NCI-H1694 treated with DMSO at 0.1 percent for 48 hours (cell line): Measurements from ENCODE around the gene CCSAP.
A peak's percentile ranks its signal among the peaks of the same experiment; 100 is the strongest.
"Not testable (repeated sequence)": the region's sequence is repeated elsewhere in the genome, so short reads cannot be mapped to it uniquely, and the experiment has no call there.

Experiments
- DNase-seq: peaks from one replicate; lab custom pipeline; 2025; lab: John Stamatoyannopoulos, UW

CCSAP gene

GRCh38 chr1:229342656-229343569 lies at the start of gene CCSAP:
TSS of gene CCSAP (minus strand) at chr1:229343047. CDS start at chr1:229342465, 582 bp downstream.
- peak; percentile 64 for DNase-seq

GRCh38 chr1:229390130-229390529 lies 47.3 kb upstream of the CCSAP start:
- no peak for DNase-seq

- no peak for DNase-seq
These were observed 46.2 kb upstream of the CCSAP start for GRCh38 chr1:229388897-229389580.

GRCh38 chr1:229385853-229386456 lies 43.1 kb upstream of the CCSAP start:
- no peak for DNase-seq

- no peak for DNase-seq
These were observed 42.0 kb upstream of the CCSAP start for GRCh38 chr1:229384822-229385221.

- DNase-seq, result no peak
These were observed 41.1 kb upstream of the CCSAP start for GRCh38 chr1:229383961-229384360.

- no peak for DNase-seq
These were observed 40.3 kb upstream of the CCSAP start for GRCh38 chr1:229383188-229383587.

- DNase-seq, result no peak
These were observed 38.4 kb upstream of the CCSAP start for GRCh38 chr1:229381234-229381633.

- peak; percentile 4 for DNase-seq
These were observed 37.8 kb upstream of the CCSAP start for GRCh38 chr1:229380536-229381160.

- DNase-seq, result no peak
These were observed 37.0 kb upstream of the CCSAP start for GRCh38 chr1:229379846-229380245.

- no peak for DNase-seq
These were observed 35.9 kb upstream of the CCSAP start for GRCh38 chr1:229378586-229379367.

GRCh38 chr1:229378035-229378434 lies 35.2 kb upstream of the CCSAP start:
- not testable (repeated sequence) for DNase-seq

GRCh38 chr1:229377429-229377828 lies 34.6 kb upstream of the CCSAP start:
- no peak for DNase-seq

GRCh38 chr1:229376521-229376920 lies 33.7 kb upstream of the CCSAP start:
- no peak for DNase-seq

GRCh38 chr1:229374485-229374884 lies 31.6 kb upstream of the CCSAP start:
- no peak for DNase-seq

- DNase-seq, result no peak
These were observed 30.5 kb upstream of the CCSAP start for GRCh38 chr1:229373395-229373794.

- no peak for DNase-seq
These were observed 29.4 kb upstream of the CCSAP start for GRCh38 chr1:229372251-229372650.

GRCh38 chr1:229371624-229372023 lies 28.8 kb upstream of the CCSAP start:
- DNase-seq, result no peak

- peak; percentile 79 for DNase-seq
These were observed 27.8 kb upstream of the CCSAP start for GRCh38 chr1:229370601-229371021.

- no peak for DNase-seq
These were observed 25.5 kb upstream of the CCSAP start for GRCh38 chr1:229368347-229368746.

- no peak for DNase-seq
These were observed 22.7 kb upstream of the CCSAP start for GRCh38 chr1:229365569-229365968.
